Measurements from ENCODE around the gene CAMK2G.
A peak's percentile ranks its signal among the peaks of the same experiment; 100 is the strongest.

The CAMK2G gene

GRCh38 chr10:73771722-73772280 lies 102.6 kb downstream of the CAMK2G start:
- in situ Hi-C loops (cut with HindIII; ENCODE audit: low pct_ligation_motif_present, low sequenced_read_pairs) = no loop called here
- Histone ChIP-seq H3K27me3 (replicated peaks) (no peaks in the 10 kb centered on the region), H3K36me3 (replicated peaks) (peaks cover 56% of the 10 kb centered on the region), H3K4me3 (ENCODE audit: low read depth, low read length) (peak overlapping the region; percentile 81), H3K27ac (peak overlapping the region; percentile 88)
- peak; percentile 19 for TF ChIP-seq CTCF (IDR thresholded peaks at IDR 0.05; ENCODE audit: low read depth, low read length, missing control alignments)
- DNase-seq = peak; percentile 59

DNA sequence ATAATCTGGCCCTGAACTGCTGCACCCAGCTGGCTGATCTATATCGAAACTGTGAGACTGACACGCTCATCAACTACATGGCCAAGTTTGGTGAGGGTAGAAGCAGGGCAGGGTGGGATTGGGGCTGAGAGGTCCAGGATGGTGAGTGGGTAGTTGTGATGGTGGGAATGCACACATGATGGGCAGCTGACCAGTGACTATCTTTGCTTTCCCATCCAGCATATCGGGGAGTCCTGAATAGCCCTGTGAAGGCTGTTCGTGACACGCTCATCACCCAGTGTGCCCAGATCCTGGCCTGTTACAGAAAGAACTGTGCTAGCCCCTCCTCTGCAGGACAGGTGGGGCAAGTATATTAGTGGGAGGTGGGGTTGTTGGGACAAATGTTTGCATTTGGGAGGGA lies 105.0 kb downstream of the CAMK2G start:
- no peak for TF ChIP-seq CTCF (IDR thresholded peaks at IDR 0.05; ENCODE audit: low read depth, low read length, missing control alignments)
- Histone ChIP-seq H3K36me3 (replicated peaks) (peaks cover 75% of the 10 kb centered on the region), H3K27me3 (replicated peaks) (no peaks in the 10 kb centered on the region), H3K4me3 (ENCODE audit: low read depth, low read length) (no peak overlapping the region), H3K27ac (no peak overlapping the region)
- in situ Hi-C loops (cut with HindIII; ENCODE audit: low pct_ligation_motif_present, low sequenced_read_pairs) = no loop called here
- DNase-seq = no peak

DNA sequence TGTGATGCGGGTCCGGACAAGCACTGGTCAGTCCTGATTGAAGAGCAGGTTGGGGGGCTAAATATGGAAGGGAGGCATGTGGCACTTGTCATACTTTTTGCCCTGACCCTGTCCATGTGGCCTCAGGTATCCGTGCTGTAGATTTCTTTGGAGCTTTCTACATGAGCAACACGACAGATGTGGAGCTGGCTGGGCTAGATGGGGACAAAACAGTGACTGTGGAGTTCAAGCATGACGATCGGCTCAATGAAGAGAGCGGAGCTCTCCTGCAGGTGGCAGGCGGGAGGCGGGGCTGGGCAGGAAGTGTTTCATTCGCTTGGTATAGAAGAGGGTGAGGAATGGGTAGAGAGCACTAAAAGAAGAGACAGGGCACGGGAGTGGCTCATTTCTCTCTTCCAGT lies 105.5 kb downstream of the CAMK2G start:
- DNase-seq = no peak

DNA sequence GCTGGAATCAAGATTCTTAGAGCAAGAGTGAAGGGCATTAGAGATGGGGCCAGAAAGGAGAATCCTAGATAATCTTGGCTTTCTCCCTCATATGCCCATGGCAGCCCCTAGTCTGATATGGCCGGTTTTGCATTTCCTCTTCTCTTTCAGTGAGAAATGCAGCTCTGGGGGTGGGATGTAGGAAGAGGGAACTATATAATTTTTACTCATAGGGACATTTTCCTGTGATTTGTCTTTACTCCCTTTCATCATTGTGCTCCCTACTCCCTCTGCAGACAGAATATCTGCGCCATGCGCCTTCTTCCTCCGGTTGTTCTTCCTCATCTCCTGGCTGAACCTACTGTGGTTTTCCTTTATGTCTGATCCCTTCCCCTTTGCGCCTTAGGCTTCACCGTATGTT lies 109.3 kb downstream of the CAMK2G start:
- no peak for DNase-seq
- no peak for TF ChIP-seq CTCF (IDR thresholded peaks at IDR 0.05; ENCODE audit: low read depth, low read length, missing control alignments)

More for the DNA sequence above, 105.5 kb downstream of the CAMK2G start:
- in situ Hi-C loops (cut with HindIII; ENCODE audit: low pct_ligation_motif_present, low sequenced_read_pairs) = no loop called here
- Histone ChIP-seq H3K4me3 (ENCODE audit: low read depth, low read length) (no peak overlapping the region), H3K36me3 (replicated peaks) (peaks cover 80% of the 10 kb centered on the region), H3K27ac (no peak overlapping the region), H3K27me3 (replicated peaks) (no peaks in the 10 kb centered on the region)
- TF ChIP-seq CTCF (IDR thresholded peaks at IDR 0.05; ENCODE audit: low read depth, low read length, missing control alignments) = no peak

DNA sequence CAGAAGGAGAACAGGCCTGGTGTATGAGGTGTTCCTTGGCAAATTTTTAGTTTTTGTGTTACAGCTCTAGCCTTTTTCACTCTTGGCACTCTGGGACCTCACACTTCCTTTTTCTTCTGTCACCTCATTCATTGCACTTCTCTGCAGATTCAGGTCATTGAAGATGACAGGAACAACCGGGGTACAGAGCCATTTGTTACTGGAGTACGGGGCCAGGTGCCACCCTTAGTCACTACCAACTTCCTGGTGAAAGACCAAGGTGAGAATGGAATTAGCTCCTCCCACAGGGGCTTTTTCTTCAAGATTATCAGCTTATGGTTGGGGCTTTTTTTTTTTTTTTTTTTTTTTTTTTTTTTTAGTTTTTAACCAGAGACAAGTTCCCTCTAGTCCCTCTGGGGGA lies 111.0 kb downstream of the CAMK2G start:
- Histone ChIP-seq H3K27ac (peak overlapping the region; percentile 10), H3K4me3 (ENCODE audit: low read depth, low read length) (no peak overlapping the region), H3K36me3 (replicated peaks) (peaks cover 85% of the 10 kb centered on the region), H3K27me3 (replicated peaks) (no peaks in the 10 kb centered on the region)
- DNase-seq = no peak
- TF ChIP-seq CTCF (IDR thresholded peaks at IDR 0.05; ENCODE audit: low read depth, low read length, missing control alignments) = no peak
- in situ Hi-C loops (cut with HindIII; ENCODE audit: low pct_ligation_motif_present, low sequenced_read_pairs) = no loop called here

More for the DNA sequence above, 109.3 kb downstream of the CAMK2G start:
- Histone ChIP-seq H3K27ac (no peak overlapping the region), H3K4me3 (ENCODE audit: low read depth, low read length) (no peak overlapping the region), H3K36me3 (replicated peaks) (peaks cover 99% of the 10 kb centered on the region), H3K27me3 (replicated peaks) (no peaks in the 10 kb centered on the region)
- in situ Hi-C loops (cut with HindIII; ENCODE audit: low pct_ligation_motif_present, low sequenced_read_pairs) = no loop called here

DNA sequence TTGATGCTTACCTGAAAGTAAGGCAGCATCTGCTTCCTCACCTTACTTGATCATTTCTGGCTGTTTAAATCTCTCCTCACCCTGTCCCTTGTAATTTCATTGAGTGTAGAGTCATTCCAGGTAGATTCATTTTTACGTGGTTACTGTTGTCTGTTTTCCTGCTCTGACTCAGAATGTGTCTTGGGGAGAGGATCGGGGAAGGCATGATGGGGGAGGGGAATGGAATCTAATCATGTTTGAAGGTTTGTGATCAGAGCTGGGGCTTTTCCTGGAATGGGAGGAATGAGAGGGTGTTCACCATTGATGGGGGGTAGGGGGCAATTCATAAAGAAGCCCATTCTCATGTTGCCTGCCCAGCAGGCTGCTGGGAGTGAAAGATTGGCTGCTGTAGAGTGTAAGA lies 111.4 kb downstream of the CAMK2G start:
- in situ Hi-C loops (cut with HindIII; ENCODE audit: low pct_ligation_motif_present, low sequenced_read_pairs) = no loop called here
- TF ChIP-seq CTCF (IDR thresholded peaks at IDR 0.05; ENCODE audit: low read depth, low read length, missing control alignments) = no peak
- no peak overlapping the region for H3K4me3 ChIP-seq (ENCODE audit: low read depth, low read length)
- H3K36me3 ChIP-seq (replicated peaks) = peaks cover 81% of the 10 kb centered on the region
- peak; percentile 31 for DNase-seq
- H3K27me3 ChIP-seq (replicated peaks) = no peaks in the 10 kb centered on the region
- peak overlapping the region; percentile 10 for H3K27ac ChIP-seq

Data from brain microvascular endothelial cell (primary cell).